T-helper 2 cell (primary cell): ENCODE measurements around the gene MAT2B.

Experiments used
- DNase-seq, 5 experiments: peaks; one replicate each; pipeline versions ENCODE4 v3.0.0 to v3.0.0-alpha.2; 2012 to 2022
- total RNA-seq, 2 donors: gene quantifications; one replicate each; lab custom pipeline; 2026; lab: John Stamatoyannopoulos, UW

Gene MAT2B
- total RNA-seq = 55.2 to 117 reads per million in 2 donors

DNA sequence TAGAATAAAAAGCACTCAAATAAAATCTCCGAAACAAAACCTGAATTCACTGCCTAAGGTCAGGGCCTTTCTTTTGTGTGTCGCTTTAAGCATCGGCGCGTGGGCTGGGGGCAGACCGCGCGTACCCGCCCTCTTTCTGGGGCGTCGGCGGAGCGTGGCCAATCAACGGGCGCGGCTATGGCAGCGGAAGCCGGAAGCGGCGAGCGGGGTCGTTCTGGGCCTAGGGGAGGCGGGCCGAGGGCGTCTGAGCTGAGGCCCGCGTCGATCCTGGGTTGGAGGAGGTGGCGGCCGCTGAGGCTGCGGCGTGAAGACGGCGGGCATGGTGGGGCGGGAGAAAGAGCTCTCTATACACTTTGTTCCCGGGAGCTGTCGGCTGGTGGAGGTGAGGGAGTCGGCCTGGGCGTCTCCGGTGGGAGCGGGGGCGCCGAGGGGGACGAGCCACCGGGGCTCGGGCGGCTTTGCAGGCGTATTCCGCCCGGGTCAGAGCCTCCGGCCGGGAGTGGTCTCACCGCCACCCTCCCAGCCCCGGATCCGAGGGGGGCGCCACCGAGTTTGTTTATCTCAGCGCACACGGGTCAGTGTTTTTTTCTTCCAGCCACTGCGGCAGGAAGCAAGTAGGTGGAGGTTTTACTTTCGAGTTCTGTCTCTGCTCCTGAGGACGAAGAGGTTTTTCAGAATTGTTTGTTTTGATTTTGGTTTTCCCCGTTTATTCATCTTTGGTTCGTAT, at the start of gene MAT2B:
TSS of gene MAT2B (plus strand) at position 252 of the 727 bp plus-strand sequence. CDS start at position 320, 68 bp downstream.
- peak; percentile 93 to 99 (median 93) for DNase-seq

DNA sequence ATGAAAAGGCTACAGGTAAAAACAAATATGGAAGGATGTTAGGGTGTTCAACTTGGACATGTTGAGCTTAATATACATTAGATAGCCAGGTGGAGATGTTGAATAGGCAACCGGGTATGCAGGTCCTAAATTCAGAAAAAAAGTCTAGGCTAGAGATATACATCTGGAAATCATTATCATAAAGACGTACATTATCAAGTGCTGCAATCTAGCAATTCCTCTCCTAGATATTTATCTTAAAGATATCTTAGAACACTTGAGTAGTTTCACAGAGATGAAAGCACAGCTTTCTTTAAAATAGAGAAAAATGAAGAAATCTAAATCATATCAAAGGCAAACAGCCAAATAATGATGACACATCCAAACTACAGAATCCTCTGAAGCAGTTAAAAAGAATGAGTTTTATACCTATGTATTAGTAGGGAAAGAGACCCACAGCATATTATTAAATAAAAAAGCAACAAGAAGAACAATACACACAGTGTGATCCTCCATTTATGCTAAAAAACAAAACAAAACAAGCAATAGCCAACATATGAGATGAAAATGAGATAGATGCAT, 49.3 kb upstream of the MAT2B start:
- no peak for DNase-seq

DNA sequence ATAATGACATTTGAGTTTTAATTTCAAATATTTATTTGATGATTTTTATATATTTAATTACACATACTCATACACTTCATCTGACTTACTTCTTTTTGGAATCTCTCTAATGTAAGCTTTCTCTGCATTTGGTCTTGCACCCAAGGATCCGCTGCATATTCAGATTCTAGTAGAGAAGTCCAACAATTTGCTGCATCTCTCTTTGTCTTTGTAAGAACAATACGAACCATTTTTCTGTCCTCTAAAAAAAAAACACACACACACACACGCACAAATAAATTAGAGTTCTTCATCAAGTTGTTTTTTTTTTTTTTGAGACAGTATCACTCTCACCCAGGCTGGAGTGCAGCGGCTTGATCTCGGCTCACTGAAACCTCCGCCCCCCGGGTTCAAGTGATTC, 48.6 kb upstream of the MAT2B start:
- DNase-seq = no peak

DNA sequence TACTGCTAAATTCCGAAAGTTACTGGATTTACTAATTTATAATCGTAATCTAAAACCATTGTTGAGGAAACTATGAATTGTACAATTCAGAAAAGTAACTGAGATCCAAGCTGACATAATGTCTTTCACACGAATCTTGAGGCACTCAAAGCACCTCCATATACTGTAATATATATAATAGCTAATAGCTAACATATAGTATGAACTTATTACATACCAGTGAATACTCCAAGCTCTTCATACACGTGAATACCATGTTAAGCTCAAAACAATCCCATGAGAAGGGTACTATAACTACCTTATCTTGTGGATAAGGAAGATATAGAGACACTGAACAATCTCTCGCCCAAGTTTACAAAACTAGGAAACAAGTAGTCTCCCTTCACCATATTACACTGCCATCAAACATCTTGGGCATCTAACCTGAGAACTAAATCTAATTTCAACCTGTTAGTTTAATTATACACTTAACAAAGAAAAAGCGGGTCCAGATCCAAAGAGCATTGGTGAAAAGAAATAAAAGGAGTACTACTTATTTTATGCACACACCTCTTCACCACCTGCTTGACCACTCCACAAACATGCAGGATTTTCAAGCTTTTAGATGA, 46.5 kb upstream of the MAT2B start:
- peak in 1 of 5 experiments; percentile 21 for DNase-seq

DNA sequence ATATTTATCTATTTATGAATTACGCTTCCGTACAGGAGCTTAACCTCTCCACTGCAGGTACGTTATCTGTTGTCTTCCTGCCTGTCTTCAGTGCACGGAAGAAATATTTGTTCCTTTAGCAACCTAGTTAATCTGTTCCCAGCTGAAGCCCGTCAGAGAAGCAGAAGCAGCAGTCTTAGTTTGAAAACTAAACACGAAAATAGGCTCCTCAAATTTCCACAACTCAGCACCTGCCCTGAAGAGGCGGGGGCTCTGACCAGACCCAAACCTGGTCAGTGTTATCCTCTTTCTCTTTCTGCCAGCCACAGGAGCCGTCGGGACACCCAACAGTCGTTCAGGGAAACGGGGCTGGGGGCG, 46.0 kb upstream of the MAT2B start:
- DNase-seq = peak in 1 of 5 experiments; percentile 37

DNA sequence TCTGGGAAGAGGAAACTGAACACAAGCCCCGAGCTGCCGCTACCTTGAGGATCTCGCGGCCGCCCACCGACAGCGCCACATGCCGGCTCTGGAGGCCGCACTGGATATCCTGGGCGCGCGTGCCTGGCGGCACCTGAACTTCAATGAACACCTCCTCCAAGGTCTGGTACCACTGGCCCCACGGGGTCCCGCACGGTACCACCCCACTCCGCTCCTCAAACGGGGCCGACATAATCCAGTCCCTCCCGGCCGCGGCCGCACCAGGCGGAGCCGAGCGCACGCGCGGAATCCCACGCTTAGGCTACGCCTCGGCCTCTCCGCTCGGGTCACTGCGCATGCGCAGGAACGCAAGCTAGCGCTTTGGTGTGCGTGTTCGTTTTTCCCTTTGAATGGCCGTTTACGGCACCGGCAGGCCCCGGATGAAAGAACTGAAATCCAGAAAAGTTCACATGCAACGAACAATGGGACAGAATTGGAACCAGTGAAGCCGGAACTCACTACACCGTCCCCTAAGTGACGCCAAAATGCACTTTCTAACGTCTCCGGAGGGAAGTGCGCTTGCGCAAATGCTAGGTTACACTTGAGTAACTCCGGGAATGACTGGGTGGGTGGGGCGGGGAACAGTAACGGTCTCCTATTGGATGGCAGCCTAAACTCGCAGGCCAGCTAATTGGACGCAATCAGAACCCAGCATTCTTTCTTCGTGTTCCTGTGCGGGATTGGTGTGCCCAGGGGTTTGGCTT, 45.4 kb upstream of the MAT2B start, which contains the start of gene NUDCD2:
TSS of gene NUDCD2 (minus strand) at position 284 of the 743 bp plus-strand sequence. CDS start at position 232, 52 bp downstream.
- DNase-seq = peak; percentile 89 to 99 (median 92)

DNA sequence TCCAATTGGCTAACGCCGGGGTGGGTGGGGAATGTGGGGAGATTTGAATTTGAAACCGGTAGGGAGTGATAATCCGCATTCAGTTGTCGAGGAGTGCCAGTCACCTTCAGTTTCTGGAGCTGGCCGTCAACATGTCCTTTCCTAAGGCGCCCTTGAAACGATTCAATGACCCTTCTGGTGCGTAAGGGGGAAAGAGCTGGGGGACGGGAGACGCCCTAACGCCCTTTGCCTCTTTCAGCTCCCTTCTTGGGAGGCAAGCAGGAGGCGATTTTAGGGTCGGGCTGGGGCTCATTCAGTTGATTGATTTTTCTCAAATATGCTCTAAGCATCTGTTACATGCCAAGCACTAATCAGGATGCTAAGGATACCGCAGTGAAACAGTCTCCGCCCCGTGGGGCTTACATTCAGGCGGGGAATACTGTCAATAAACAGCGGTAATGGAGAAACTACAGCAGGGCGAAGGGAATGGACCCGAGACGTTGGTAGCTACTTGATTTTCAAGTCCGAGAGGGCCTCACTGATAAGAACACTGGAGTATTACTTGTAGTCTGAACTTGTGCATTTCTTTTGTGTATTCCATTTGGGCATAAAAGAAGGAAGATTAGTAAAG, 44.8 kb upstream of the MAT2B start, which contains the start of gene HMMR:
TSS of gene HMMR (plus strand) at position 71 of the 610 bp plus-strand sequence. CDS start at position 132, 61 bp downstream.
- DNase-seq = no peak

DNA sequence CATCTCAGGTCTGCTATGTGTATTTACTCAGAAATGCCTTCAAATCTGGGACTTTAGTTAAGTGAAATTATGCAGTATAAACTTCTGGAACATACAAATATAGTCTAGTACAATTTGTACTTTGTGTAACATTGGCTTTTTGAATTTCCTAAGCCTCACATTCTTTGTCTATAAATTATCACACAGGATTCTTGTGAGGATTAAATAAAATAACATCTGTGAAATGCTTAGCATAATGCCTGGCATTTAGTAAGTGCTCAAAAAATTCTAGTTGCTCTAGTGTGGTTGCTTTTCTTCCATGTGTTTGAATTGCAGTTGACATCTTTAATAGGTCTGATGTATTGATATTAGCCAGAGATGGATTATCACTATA, 42.4 kb upstream of the MAT2B start:
- no peak for DNase-seq

DNA sequence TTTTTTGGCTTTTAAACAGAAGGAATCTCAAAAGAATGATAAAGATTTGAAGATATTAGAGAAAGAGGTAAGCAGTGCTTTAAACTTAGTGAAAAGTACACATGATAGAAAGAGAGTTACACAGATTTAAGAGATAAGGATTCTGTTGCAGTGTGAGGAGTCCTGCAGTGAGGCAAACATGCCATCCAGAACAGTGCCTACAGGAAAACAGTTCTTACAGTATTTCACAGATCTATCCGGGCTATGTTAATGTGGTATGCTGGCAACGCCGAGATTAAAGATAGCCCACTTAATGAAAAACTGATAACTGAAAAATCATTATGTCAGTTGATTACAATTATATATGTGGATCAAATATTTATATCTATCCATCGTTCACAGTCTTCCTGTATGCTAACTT, 37.7 kb upstream of the MAT2B start:
- peak in 1 of 5 experiments; percentile 32 for DNase-seq

DNA sequence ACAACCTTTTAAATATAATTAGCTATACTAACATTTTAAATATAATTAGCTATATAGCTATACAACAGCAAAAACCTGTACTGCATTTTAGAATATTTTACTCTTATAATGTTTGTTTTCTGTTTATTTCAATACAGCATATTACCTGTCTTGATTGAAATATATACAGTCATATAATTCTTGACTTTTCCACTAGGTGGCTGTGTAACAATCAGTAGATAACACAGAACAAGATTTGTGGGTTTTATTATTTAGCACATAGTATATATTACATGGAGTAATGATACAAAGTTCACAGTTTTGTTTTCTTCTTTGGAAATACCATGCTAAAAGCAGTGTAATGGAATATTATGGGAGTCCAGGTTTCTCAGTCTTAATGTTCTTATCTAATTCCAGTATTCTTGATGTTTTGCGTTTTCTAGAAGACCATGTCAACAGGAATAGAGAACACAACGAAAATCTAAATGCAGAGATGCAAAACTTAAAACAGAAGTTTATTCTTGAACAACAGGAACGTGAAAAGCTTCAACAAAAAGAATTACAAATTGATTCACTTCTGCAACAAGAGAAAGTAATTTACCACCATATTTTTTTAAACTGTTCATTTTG, 31.7 kb upstream of the MAT2B start:
- peak in 1 of 5 experiments; percentile 56 for DNase-seq

DNA sequence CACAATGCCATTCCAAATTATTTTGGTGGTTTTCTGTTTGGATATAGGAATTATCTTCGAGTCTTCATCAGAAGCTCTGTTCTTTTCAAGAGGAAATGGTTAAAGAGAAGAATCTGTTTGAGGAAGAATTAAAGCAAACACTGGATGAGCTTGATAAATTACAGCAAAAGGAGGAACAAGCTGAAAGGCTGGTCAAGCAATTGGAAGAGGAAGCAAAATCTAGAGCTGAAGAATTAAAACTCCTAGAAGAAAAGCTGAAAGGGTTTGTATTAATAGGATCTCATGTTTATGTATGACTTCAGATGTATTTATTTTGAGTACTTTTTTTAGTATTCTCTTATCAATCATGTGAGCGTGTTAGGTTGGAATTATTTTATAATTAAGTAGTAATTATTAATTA, 30.0 kb upstream of the MAT2B start:
- DNase-seq = no peak

DNA sequence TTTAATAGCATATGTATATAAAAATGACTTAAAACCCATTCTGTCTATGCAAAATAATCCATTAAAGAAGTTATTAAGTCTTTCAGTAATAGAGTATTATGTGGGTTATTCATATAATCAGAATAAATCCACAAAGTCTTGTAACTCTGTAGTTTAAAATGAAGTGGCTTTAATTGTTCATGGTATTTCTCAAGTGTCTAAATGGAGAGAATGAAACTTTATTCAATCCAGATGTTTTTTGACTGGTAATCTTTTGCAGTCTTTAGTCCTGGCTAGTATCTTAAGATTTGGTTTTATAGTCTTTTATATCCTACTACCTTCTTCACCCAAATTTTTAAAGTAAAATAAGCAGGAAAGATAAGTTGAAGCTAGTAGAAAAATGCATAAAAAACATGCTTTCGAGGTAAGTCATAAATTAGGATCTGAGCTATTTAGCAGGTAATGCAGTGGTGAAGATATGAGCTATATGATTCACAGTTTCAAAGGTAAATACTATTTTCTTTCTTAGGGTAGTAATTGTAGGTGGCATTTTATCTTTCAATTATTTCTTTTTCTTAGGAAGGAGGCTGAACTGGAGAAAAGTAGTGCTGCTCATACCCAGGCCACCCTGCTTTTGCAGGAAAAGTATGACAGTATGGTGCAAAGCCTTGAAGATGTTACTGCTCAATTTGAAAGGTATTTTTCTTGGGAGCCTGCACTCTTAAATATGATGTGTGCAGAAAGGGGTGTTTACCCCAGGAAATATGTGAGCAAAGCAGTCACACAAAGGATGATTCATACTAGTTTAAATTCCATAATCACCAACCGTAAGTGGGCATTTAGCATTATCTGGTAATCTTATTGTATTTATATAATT, 27.1 kb upstream of the MAT2B start:
- DNase-seq = no peak

DNA sequence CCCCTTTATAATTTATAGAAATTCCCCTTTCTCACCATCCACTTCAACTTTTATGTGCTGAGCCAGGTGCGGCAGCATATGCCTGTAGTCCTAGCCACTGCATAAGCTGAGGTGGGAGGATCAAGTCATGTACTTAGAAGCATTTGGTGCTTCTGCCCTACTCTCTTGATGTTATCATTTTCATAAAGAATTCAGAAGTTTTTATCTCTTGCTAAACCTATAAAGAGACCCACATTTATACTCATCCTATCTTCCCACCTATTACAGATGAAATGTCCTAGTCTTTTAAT, 26.5 kb upstream of the MAT2B start:
- DNase-seq = no peak

DNA sequence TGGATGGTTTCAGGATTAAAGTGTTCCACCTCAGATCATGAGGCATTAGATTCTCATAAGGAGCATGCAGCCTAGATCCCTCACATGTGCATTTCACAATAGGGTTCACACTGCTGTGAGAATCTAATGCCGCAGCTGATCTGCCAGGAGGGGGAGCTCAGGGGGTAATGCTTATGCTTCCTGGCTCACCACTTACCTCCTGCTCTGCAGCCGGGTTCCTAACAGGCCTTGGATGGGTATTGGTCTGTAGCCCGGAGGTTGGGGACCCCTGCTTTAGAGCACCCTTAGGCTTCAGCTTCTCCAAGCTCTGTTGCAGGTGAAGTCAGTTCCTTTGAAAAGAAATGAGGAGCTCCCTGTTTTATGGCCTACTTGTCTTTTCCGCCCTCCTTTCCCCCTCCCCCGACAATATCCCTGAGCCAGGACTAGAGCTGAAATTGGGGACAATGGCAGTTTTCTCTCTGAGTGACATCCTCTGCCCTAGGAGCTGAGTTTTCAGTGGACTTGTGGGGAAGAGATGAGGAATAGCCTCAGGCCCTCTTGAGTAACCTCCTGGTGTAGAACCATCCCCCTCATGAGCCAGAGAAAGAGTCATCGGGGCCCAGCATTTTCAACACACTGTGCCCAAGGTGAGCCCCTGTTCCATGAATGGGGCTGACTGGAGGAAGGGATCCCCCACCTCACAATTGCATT, 16.2 kb upstream of the MAT2B start:
- DNase-seq = peak in 1 of 5 experiments; percentile 44

DNA sequence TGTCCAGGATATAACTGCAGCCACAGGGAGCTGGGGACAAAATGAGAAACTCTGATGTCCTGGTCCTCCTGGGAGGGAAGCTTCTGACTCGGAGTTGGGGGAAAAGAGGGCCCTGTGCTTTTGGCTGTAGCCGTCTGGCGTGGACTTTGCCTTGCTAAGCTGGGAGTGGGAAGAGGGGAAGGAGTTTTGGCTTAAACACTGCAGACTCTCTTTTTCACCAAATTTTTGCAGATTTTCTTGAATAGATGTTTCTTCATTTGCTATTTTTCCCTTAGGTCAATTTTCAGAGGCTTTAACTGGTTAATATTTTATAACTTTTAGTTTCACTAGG, 15.7 kb upstream of the MAT2B start:
- DNase-seq = no peak

DNA sequence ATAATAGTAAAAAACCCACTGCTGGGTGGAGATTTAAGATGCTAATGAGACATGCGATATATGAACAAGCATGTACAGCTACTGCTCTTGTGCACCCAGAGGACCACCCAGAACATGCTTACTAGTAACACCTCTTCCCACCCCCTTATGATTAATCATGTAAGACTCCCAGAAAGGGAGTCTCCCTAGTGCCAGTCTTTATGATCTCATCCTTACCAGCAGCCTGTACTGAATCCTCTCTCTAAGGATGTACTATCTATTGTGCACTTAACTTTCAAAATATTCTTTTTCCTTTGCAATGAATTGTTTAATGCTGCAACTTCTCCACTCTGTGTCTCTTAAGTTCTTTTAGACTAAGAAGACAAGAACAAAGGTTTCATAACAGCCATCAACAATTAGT, 9.1 kb upstream of the MAT2B start:
- DNase-seq = no peak

DNA sequence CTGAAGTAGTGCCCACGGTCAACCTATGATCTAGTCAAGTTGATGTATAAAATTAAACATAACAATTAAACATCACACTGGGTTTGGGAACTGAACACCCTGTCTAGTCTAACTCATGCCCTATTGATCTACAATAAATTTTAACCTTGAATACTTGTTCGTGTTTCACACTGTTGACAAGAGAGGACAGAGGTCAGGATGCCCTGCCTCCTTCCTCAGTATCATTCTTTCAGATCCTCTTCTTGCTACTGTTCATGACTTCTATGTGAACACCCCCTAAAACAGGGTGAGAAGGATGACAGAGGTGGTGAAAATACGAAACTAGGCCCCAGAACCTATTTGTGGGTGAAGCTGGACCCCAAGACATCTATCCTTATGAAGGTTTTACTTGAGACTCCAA, 8.1 kb upstream of the MAT2B start:
- DNase-seq = no peak

DNA sequence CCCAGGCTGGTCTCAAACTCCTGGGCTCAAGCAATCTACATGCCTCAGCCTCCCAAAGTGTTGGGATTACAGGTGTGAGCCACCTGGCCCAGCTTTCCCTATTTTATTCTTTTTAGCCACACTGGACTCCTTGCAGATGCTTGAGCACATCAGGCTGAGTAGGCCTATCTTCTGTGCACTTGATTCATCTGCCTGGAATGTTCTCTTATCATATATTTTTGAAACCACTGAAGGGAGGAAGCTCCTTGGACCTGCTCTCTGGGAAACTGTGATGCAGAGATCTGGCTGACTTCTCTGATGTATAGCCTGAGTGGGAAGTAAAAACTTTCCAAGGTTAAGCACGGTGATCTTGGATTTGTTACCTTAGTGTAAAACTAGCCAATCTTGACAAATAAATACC, 6.5 kb upstream of the MAT2B start:
- no peak for DNase-seq

DNA sequence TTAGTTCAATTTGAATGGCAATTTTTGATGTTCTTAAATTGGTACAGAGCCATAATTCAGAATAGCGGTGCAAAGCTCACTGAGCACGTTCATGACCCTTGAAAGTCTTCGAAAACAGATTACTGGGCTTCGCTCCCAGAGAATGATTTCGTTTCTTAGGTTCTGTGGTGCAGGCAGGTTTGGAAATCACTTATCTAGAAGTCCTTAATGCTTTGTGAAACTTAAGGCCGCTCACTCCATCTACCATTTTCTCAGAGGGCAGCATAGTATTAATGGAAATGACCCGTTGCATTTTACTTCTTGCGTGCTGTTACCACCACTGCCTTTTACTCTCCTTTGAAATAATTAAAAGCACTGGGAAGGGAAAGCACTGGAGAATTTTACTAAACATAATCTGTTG, 2.9 kb upstream of the MAT2B start:
- DNase-seq = no peak

DNA sequence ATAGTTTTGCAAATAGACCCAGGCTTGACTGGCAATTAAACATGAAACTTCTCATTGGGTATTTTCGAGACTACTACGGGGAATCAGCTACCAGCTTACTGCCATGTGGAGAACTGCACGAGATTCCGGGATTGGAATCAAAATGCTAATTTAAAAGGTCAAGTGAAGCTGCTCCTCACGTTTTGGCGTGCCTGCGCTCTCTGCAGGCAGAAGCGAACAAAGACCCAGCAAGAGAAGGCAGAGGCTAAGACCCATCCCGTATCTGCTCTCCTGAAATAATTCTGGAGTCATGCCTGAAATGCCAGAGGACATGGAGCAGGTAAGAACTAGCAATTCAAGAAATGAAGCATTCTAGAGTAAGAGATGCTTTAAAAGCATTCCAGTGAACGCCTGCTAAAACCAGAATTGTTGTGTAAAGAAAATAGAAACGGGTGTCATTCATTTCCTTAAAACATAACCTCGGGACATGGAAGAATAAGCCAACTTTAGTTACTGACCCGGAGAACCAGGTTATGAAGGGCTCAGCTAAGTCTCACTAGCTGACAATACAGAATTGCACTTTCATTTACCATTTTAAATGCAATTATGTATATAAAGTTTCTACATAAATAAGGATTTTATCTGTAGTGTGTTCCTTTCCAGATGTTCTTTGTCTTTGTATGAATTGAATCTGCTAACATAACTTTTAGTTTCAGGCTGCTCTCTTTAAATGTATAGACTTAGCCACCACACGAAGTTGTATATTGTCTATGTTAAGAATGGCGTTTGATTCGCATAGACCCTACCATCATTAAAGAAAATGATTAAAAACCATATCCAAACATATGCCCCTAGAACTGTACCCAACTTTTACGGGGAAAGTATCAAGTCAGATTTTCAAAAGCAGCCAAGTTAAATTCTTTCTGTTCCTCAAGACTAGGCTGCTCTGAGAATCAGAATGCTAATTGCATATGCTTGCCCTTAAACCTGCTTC, 2.0 kb upstream of the MAT2B start:
- DNase-seq = peak in 3 of 5 experiments; percentile 14 to 75 (median 34)
